IMR-90 (cell line): ENCODE measurements around the gene VEPH1. TPM values are rescaled to one million over a fixed set of nuclear protein-coding genes. Genes with fewer than 3 reads are reported as not detected.
A peak's percentile ranks its signal among the peaks of the same experiment; 100 is the strongest.

ENCODE experiments used
- ATAC-seq: fragments of 200-7000 bp; cut with Tn5 transposase; 2 replicates; pipeline ENCODE4 v1.9.1; 2020; ENCODE audit warnings: low read depth, mild to moderate bottlenecking, moderate library complexity
- BruUV-seq: library from RNA; stranded (reverse); fragments of 400-500 nt; replicated peaks from 2 replicates; lab custom pipeline; 2021; lab: Mats Ljungman, UMichigan
- CTCF ChIA-PET: fragments of 300-600 bp; formaldehyde crosslinking; extraction: SDS; loops from one replicate; lab custom pipeline; 2021; ENCODE audit warnings: antibody characterized with exemption; lab: Yijun Ruan, JAX
- POLR2A ChIA-PET: fragments of 300-600 bp; sonication (Branson Sonifier 250); formaldehyde crosslinking; loops from one replicate; lab custom pipeline; 2022; ENCODE audit warnings: antibody characterized with exemption; ENCODE audit not compliant: unreplicated experiment; lab: Charles Lee
- DNase-seq: peaks from one replicate; pipeline ENCODE4 v3.0.0; 2013
- H2AFZ ChIP-seq: replicated peaks from 2 replicates; pipeline ENCODE3; 2013; ENCODE audit warnings: low read length, mild to moderate bottlenecking; ENCODE audit not compliant: poor library complexity
- H2AK5ac ChIP-seq: 2 replicates; pipeline ENCODE4 v1.6.1; 2013; ENCODE audit warnings: low read depth, low read length, inconsistent platforms
- H2AK9ac ChIP-seq: replicated peaks from 2 replicates; pipeline ENCODE3; 2013; ENCODE audit warnings: mild to moderate bottlenecking, low read depth, low read length, moderate library complexity; ENCODE audit not compliant: poor library complexity
- H2BK120ac ChIP-seq: 2 replicates; pipeline ENCODE4 v1.6.1; 2013; ENCODE audit warnings: low read depth, low read length, inconsistent platforms
- H2BK15ac ChIP-seq: 3 replicates; pipeline ENCODE4 v1.6.1; 2013; ENCODE audit warnings: low read depth, low read length, inconsistent platforms
- H2BK20ac ChIP-seq: 2 replicates; pipeline ENCODE4 v1.6.1; 2013; ENCODE audit warnings: low read depth, mild to moderate bottlenecking, inconsistent platforms, low read length, moderate library complexity
- H2BK5ac ChIP-seq: 2 replicates; pipeline ENCODE4 v1.6.1; 2013; ENCODE audit warnings: mild to moderate bottlenecking, low read depth, low read length, inconsistent platforms; ENCODE audit not compliant: poor library complexity, severe bottlenecking
- H3K14ac ChIP-seq: replicated peaks from 2 replicates; pipeline ENCODE4 v1.6.1; 2013; ENCODE audit warnings: low read depth, low read length, inconsistent platforms
- H3K18ac ChIP-seq: 2 replicates; pipeline ENCODE4 v1.6.1; 2013; ENCODE audit warnings: low read depth, low read length, control low read depth
- H3K23ac ChIP-seq: 2 replicates; pipeline ENCODE4 v1.6.1; 2013; ENCODE audit warnings: low read depth, low read length, inconsistent platforms
- H3K27ac ChIP-seq: 2 replicates; pipeline ENCODE4 v1.5.1; 2013; ENCODE audit warnings: mild to moderate bottlenecking, control low read depth, low read length; ENCODE audit not compliant: insufficient read depth
- H3K27me3 ChIP-seq: 2 replicates; pipeline ENCODE4 v1.6.1; 2013; ENCODE audit warnings: low read length; ENCODE audit not compliant: control insufficient read depth, insufficient read depth
- H3K36me3 ChIP-seq: 2 replicates; pipeline ENCODE4 v1.6.1; 2013; ENCODE audit warnings: low read length, mixed read lengths; ENCODE audit not compliant: control insufficient read depth, insufficient read depth
- H3K4ac ChIP-seq: 2 replicates; pipeline ENCODE4 v1.6.1; 2013; ENCODE audit warnings: low read depth, low read length, inconsistent platforms
- H3K4me1 ChIP-seq: 2 replicates; pipeline ENCODE4 v1.6.1; 2013; ENCODE audit warnings: low read length, mixed read lengths; ENCODE audit not compliant: control insufficient read depth, insufficient read depth
- H3K4me2 ChIP-seq: 2 replicates; pipeline ENCODE4 v1.6.1; 2013; ENCODE audit warnings: low read depth, mild to moderate bottlenecking, control low read depth, low read length, moderate library complexity
- H3K4me3 ChIP-seq: 2 replicates; pipeline ENCODE4 v1.5.1; 2013; ENCODE audit warnings: low read depth, mild to moderate bottlenecking, control low read depth, low read length, moderate library complexity; ENCODE audit not compliant: insufficient read depth
- H3K56ac ChIP-seq: 2 replicates; pipeline ENCODE4 v1.6.1; 2013; ENCODE audit warnings: low read length, inconsistent platforms; ENCODE audit not compliant: insufficient read depth; ENCODE audit errors: extremely low read depth
- H3K79me1 ChIP-seq, 2 experiments: 2 replicates each; pipeline ENCODE4 v1.6.1; 2013; ENCODE audit warnings: low read length in 2 of 2, inconsistent platforms in 1 of 2, low read depth in 1 of 2
- H3K9ac ChIP-seq: 2 replicates; pipeline ENCODE4 v1.6.1; 2013; ENCODE audit warnings: low read depth, low read length, control low read depth
- H3K9me1 ChIP-seq: 2 replicates; pipeline ENCODE4 v1.6.1; 2013; ENCODE audit warnings: low read length, inconsistent platforms; ENCODE audit not compliant: insufficient read depth
- H3K9me3 ChIP-seq: 2 replicates; pipeline ENCODE4 v1.6.1; 2013; ENCODE audit warnings: low read length; ENCODE audit not compliant: control insufficient read depth, insufficient read depth
- H4K20me1 ChIP-seq: 2 replicates; pipeline ENCODE4 v1.6.1; 2013; ENCODE audit warnings: low read length, inconsistent platforms; ENCODE audit not compliant: insufficient read depth
- H4K5ac ChIP-seq: 2 replicates; pipeline ENCODE4 v1.6.1; 2013; ENCODE audit warnings: mild to moderate bottlenecking, low read depth, low read length, control low read depth
- H4K8ac ChIP-seq, 2 experiments: 2 replicates each; pipeline ENCODE4 v1.6.1; 2013; ENCODE audit warnings: low read depth in 2 of 2, low read length in 2 of 2, control low read depth in 1 of 2, inconsistent platforms in 1 of 2
- H4K91ac ChIP-seq: 2 replicates; pipeline ENCODE4 v1.6.1; 2013; ENCODE audit warnings: low read depth, low read length, inconsistent platforms; ENCODE audit not compliant: insufficient read depth
- CEBPB ChIP-seq: IDR thresholded peaks from 2 replicates; pipeline ENCODE4 v1.6.1; 2012; ENCODE audit warnings: low read depth, low read length, improper control_type of control experiment
- POLR2A ChIP-seq: IDR thresholded peaks from 2 replicates; pipeline ENCODE4 v1.6.1; 2012; ENCODE audit warnings: mild to moderate bottlenecking, low read depth, low read length
- SMC3 ChIP-seq: fragments of 150-350 bp; IDR thresholded peaks from 2 replicates; pipeline ENCODE4 v1.6.1; 2016; ENCODE audit warnings: low read depth, mild to moderate bottlenecking, antibody characterized with exemption, low read length, moderate library complexity
- WGBS, 2 experiments: methylation state at CpG; one replicate each; pipeline versions ENCODE4 v1.1.5 to v1.1.7; 2013; ENCODE audit warnings: missing lambda C conversion rate in 2 of 2; ENCODE audit not compliant: insufficient read length in 1 of 2; ENCODE audit errors: extremely low coverage in 2 of 2; 5-methylcytosine and 5-hydroxymethylcytosine counted together
- dilution Hi-C: fragments of 300-500 bp; cut with HindIII; formaldehyde crosslinking; loops from one replicate; pipeline ENCODE4 v1.14.3; 2018; ENCODE audit warnings: low sequenced_read_pairs; ENCODE audit not compliant: unreplicated experiment
- in situ Hi-C: fragments of 300-500 bp; cut with MboI; formaldehyde crosslinking; loops from 3 replicates; pipeline ENCODE4 v1.14.3; 2019; ENCODE audit warnings: low sequenced_read_pairs, inconsistent platforms, mixed read lengths
- intact Hi-C: fragments of 100-400 bp; cut with micrococcal nuclease; formaldehyde crosslinking; loops from 2 replicates; pipeline ENCODE4 v1.10.0; 2022
- polyA plus RNA-seq, 3 experiments: library from polyadenylated mRNA; depleted of rRNA; stranded (reverse); fragments of >200 nt; gene quantifications; 2 replicates each; pipeline ENCODE4 v1.2.3, GENCODE V29; 2012; ENCODE audit warnings: low replicate concordance in 1 of 3
- total RNA-seq: library from RNA; depleted of rRNA; stranded (reverse); fragments of >200 nt; gene quantifications from 2 replicates; pipeline ENCODE4 v1.2.3, GENCODE V29; 2012

The VEPH1 gene
- total and polyA plus RNA-seq, 2 of the 4 experiments (the other 2 are of a cell fraction): 30.5 to 130 TPM

GRCh38 chr3:157257101-157257500 lies 246.1 kb downstream of the VEPH1 start:
- CTCF ChIA-PET: no interaction called here
- no peak overlapping the region for H3K14ac ChIP-seq
- H2AK5ac ChIP-seq: no peak overlapping the region
- no peaks in the 10 kb centered on the region for H3K79me1 ChIP-seq
- H3K9me3 ChIP-seq: no peaks in the 10 kb centered on the region
- H3K56ac ChIP-seq: no peak overlapping the region
- intact Hi-C loops: no loop called here
- dilution Hi-C loops: no loop called here
- H2BK120ac ChIP-seq: no peak overlapping the region
- H4K91ac ChIP-seq: no peak overlapping the region
- WGBS, 2 experiments: no CpG with 5 or more reads among the region's 5 CpGs
- H3K4ac ChIP-seq: no peak overlapping the region
- no peak overlapping the region for H2AK9ac ChIP-seq
- H2BK20ac ChIP-seq: no peak overlapping the region
- H3K23ac ChIP-seq: no peak overlapping the region
- H3K4me3 ChIP-seq: no peak overlapping the region
- no peak for TF ChIP-seq SMC3
- TF ChIP-seq CEBPB: peak; percentile 41; the same call in 1 of the 2 replicates
- TF ChIP-seq POLR2A: no peak
- no peak overlapping the region for H3K9ac ChIP-seq
- no peaks in the 10 kb centered on the region for H4K20me1 ChIP-seq
- no peaks in the 10 kb centered on the region for H3K36me3 ChIP-seq
- no peak overlapping the region for H3K4me2 ChIP-seq
- H3K27ac ChIP-seq: no peak overlapping the region
- no peak overlapping the region for H2AFZ ChIP-seq
- no peaks in the 10 kb centered on the region for H3K9me1 ChIP-seq
- H4K8ac ChIP-seq: no peak overlapping the region
- H2BK5ac ChIP-seq: no peak overlapping the region
- H2BK15ac ChIP-seq: no peak overlapping the region
- POLR2A ChIA-PET: no interaction called here
- no peak for DNase-seq
- in situ Hi-C loops: no loop called here
- no TSS peak for BruUV-seq
- no peaks in the 10 kb centered on the region for H3K4me1 ChIP-seq
- ATAC-seq: no peak
- H3K18ac ChIP-seq: no peak overlapping the region
- no peaks in the 10 kb centered on the region for H3K27me3 ChIP-seq
- H4K5ac ChIP-seq: no peak overlapping the region
